CMK (cell line): ENCODE measurements around the gene KIF26A.

Experiments used
- DNase-seq: peaks from one replicate; pipeline ENCODE4 v3.0.0-alpha.2; 2010; ENCODE audit warnings: low read depth

KIF26A gene

DNA sequence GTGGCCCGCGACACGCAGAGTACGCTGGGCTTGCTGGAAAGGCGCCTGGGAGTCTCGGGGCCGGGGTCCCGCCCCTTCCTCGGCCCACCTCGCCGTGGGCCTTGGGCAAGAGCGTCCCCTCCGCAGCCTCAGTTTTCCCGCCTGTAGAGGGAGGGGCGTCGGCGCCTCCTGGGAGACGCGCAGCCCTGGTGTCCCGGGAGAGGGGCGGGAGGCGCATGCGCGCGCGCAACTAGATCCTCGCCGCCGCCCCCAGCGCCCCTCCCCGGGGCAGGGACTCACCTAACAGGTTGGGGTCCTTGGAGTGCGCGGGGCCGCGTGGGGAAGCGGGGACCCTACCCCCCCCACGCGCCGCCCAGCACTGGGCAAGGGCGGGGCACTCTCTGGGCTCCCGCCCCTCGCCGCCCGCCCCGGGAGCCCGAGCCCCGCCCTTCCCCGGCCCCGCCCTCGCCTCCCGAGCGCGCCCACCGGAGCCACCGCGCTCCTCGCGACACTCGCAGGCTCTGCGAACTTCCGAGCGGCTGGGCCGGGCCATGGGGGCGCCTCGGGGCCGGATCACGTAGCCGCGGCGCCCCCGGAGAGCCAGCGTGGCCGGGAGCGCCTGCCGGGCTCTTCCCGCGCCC lies at the start of gene KIF26A:
KIF26A (plus strand) TSS at position 490 of the 620 bp plus-strand sequence. CDS start 136 bp downstream, outside the sequence.
- DNase-seq: no peak

DNA sequence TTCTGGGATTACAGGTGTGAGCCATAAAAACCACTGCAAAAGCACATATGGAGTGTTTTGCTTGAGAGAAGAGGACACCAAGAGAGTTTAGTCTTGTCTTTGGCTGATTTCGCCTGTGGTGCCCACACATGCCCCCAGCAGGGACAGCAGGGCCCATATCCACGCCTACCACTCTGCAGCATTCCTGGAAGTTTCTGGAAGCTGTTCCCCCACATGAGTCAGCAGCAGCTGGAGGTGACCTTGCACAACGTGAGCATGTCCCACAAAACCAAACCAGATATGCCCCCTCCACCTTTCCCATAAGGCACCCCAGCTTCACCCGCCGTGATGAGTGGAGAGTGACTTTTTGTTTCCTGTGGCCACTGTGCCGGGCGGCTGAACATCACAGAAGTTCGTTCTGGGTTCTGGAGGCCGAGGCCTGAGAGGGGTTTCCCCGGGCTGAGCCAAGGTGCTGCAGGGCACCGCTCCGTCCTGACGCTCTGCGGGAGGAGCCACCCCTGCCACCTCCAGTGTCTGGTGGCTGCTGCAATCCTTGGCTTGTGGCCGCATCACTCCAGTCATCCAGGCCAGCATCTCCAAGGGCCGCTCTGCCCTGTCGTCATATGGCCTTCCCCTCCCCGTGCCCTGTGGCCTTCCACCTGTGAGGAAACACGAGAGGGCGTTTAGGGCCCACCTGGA lies 48.2 kb upstream of the KIF26A start:
- no peak for DNase-seq

DNA sequence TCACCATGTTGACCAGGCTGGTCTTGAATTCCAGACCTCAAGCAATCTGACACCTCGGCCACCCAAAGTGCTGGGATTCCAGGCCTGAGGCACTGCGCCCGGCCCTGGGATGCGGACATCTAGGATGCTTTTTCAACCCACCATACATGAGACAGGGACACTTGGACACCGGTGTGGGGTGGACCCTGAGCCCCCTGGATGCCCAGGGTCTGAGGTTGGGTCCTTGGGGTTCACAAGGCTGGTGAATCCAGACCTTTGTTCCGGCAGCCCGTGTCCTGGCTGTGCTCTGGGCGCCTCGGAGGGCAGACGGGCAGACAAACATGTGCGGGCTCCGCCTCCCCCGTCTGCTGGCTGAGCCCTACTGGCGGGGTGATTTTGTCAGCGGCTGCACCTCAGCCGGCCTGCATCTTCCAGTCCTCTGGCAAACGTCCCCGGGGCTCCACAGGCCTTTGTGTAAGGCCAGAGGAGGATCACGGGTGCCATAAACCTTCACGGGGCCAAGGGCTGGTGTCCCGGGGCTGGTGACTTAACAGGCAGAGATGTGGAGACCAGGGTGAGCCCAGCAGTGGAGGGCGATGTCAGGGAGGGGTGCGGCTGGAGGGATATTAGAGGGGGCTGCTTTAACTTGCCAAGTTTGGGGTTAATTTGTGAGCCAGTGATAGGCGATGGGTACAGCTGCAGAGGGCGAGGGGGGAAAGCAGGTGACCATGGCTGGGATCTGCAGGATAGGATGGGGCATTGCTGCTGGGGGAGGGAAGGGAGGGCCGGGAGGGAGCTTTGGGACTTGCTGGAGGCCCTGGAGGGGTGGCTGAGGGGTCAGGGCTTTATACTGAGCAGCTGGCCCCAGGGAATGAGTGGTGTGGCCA lies 47.1 kb upstream of the KIF26A start:
- DNase-seq: no peak

DNA sequence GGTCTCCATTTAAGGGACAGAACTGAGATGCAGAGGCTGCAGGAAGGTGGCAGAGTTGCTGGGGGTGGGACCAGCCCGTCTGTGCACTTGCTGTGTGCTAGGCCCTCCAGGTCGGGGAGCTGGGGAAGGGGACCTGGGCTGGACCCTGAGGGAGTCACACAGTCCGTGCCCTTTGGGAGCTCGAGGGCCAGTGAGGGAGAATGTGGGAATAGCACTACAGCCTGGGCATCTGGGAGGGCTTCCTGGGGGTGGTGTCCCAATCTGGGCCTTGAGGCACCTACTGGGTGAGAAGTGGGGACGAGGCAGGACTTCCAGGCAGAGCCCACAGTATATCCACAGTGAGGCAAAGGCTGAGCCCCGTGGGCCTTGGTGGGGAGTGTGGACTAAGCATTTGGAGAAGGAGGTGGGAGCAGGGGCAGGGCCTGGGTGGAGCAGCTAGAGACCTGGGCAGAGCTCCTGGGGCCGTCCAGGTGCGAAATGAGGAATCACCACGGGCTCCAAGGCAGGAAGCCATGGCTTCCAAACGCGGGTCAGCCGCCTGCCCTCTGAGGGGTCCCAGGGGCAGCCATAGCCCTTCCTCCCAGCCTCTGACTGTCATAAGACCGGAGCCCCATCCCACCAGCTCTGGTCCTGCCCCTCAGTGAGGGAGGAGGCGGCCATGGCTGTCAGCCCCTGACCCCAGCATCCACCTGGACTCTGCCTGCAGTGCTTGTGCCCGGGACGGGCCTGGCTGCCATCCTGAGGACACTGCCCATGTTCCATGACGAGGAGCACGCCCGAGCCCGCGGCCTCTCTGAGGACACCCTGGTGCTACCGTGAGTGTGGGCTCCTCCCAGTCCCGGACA lies 46.2 kb upstream of the KIF26A start:
- DNase-seq: no peak

DNA sequence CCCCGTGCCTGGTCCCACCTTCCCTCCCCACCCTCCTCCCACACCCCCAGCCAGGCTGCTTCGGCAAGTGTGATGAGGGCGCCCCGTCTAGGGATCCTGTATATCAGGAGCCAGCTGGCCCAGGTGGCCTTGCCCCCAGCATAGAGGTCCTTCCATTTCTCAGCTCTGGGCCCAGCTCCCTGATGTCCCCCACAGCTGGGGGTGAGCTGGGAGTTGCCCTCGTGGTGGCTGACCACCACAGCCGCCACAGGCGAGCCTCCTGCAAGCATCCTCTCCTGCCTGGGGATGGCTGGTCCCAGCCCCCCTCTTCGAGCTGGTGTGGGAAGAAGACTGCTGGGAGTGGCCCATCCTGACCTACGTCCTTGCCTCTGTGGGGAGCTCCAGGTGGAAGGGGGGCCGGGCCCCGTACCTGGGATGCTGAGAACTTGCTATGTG lies 45.4 kb upstream of the KIF26A start:
- DNase-seq: no peak

DNA sequence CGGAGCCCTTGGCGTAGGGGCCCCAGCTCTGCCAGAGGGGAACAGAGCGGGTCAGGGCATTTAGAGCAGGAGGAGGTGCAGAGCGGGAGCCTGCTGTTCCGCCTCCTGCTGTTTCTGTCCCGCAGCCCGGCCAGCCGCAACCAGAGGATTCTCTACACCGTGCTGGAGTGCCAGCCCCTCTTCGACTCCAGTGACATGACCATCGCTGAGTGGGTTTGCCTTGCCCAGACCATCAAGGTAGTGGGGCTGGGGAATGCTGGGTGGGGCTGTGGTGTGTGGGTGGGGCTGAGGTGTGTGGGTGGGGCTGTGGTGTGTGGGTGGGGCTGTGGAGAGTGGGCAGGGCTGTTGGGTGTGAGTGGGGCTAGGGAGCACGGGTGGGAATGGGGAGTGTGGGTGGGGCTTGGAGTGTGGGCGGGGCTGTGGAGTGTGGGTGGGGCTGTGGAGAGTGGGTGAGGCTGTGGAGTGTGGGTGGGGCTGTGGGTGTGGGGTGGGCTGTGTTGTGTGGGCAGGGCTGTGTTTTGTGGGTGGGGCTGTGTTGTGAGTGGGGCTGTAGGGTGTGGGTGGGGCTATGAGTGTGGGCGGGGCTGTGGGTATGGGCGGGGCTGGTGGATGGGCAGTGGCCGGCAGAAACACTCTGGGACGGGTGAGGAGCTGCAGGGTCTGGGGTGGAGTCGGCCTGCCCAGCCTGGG lies 44.9 kb upstream of the KIF26A start:
- no peak for DNase-seq

DNA sequence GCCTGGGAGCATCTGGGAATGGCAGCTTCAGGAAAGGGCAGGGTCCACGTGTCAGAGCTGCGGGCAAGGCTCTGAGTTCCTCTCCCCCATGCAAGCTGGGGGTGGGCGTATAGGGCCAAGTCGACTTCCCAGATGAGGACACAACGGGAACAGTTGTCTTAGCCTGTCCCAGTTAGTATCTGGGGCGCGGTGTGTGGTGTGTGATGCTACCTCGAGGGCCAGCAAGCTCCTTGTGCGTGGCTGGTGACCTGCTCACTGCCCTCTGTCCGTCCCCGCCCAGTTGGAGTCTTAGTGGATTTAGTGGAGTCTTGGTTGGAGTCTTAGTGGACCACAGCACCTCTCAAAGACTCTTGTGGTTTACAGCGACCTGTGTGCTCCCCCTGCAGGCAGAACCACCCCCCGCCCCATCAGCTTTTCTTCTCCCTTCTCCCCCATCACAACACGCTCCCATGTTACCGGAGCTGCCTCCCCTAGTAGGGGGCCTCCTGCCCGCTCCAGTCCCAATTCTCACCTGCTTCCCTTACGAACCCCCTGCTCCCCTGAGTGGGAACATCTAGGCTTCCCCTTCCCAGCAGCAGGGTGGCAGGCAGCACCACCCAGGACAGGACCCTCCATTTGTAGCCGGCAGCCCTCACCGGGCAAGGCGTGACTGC lies 44.2 kb upstream of the KIF26A start:
- DNase-seq: no peak

DNA sequence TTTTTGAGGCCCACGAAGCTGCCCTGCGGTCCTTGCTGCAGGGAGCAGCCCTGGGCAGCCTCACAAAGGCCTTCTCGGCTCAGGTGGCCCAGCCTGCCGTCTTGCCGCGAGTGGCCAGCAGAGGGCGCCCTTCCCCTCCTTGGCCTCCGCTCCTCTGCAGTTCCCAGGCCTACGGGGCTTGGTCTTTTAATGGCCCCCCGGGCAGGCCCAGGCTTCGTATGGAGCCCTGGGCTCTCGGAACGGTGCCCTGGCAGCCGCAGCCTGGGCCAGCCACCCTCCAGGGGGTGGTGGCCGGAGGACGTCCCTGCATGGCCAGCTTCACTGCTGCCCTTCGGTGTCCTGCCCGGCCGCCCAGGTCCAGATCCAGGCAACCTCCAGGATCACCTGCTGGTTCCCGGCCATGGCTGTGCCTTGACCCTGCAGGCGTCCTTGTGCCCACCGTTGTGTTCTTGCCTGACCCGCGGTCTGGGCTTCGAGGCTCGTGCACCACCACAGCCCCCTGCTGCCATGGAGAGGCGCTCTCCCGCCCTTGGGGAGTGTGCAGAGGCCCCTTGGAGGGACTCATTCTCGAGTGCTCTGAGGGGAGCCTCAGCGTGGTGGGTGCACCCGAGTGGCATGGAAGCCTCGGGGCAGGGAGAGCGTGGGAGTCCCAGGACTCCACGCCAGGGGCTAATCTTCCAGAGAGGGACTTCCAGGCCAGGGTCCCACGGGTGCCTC lies 43.5 kb upstream of the KIF26A start:
- DNase-seq: no peak

DNA sequence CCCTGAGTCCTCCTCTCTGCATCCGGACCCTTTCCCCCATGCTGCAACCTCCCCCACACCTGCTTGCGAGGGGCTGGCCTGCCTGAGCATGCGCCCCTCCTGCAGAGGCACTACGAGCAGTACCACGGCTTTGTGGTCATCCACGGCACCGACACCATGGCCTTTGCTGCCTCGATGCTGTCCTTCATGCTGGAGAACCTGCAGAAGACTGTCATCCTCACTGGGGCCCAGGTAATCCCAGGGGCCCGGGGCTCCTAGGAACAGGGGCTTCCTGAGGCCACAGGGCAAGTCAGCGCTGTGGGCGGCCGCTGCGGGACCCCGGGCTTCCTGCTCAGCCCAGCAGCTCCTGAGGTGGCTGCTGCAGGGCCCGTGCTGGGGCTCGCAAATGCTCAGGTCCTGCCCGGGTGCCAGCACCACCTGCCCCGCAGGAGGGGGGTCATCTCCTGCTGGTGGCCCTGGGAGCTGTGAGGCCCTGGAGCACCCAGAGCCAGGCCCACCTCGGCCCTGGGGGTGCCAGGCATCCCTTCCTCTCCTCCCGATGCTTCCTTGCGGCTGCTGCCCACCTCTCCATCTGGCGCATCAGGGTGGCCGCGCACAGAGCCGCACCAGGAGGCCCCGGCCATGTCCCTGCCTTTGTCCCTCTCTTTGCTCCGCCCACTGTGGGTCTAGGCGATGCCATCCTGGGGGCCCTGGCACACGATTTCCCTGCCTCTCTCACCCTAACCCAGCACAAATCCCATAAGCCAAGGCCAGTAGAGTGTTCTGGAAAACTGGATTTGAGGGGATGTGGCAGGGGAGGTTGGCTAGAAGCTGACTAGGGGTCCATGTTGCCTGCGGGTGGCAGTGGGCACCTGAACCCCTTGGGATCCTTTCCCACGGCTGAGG lies 42.7 kb upstream of the KIF26A start:
- DNase-seq: no peak

DNA sequence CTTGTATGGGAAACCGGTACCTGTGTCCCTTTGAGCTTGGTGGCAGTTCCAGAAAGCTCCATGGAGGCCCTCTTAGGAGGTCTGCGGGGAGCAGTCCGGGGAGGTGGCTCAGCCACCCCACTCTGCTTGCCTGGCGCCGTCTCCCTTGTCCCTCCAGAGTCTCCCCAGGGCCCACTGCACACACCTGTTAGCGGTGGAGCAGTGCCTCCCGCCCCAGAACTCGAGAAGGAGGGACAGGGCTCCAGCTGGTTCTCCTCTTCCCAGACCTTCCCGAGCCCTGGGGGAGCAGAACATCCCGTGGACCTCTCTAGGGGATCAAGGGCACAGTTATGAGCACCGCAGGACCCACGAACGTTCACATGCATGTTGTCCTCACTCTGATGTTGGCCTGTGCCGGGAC lies 42.1 kb upstream of the KIF26A start:
- DNase-seq: no peak

DNA sequence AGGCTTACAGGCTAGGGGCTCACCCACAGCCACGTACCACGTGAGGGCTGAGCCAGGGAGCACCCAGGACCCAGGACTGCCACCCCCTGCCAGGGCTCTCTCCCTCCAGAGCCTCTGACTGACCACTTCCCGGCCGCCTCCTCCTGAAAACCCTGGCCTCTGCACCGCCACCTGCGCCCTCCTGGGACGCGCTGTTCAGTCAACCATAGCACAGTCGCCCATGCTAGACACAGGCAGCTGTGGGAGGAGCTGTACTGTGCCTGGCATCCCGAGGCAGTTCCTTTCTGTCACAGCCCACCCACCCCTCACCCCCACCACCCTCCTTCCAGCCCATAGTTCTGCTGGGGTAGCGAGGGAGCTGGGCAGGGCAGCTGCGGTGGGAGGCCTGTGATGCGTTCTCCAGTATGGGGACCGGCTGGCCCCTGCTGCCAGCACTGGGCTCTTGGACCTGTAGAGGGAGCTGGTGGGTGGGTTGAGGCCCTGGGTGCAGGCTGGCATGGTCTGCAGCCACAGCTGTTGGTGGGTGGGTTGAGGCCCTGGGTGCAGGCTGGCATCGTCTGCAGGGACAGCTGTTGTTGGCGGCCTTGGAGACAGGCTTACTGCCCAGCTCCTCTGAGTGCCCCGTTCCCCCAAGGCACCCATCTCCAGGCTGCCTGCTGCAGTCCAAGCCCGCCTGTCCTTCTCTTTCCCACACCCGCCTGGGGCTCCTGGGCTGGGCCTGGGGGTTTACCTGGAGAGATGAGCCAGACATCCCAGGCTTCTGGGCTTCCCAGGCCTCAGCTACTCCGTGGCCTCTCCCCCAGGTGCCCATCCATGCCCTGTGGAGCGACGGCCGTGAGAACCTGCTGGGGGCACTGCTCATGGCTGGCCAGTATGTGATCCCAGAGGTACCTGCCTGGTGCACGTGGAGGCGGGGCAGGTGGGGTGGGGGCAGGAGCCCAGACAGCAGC lies 41.4 kb upstream of the KIF26A start:
- no peak for DNase-seq

DNA sequence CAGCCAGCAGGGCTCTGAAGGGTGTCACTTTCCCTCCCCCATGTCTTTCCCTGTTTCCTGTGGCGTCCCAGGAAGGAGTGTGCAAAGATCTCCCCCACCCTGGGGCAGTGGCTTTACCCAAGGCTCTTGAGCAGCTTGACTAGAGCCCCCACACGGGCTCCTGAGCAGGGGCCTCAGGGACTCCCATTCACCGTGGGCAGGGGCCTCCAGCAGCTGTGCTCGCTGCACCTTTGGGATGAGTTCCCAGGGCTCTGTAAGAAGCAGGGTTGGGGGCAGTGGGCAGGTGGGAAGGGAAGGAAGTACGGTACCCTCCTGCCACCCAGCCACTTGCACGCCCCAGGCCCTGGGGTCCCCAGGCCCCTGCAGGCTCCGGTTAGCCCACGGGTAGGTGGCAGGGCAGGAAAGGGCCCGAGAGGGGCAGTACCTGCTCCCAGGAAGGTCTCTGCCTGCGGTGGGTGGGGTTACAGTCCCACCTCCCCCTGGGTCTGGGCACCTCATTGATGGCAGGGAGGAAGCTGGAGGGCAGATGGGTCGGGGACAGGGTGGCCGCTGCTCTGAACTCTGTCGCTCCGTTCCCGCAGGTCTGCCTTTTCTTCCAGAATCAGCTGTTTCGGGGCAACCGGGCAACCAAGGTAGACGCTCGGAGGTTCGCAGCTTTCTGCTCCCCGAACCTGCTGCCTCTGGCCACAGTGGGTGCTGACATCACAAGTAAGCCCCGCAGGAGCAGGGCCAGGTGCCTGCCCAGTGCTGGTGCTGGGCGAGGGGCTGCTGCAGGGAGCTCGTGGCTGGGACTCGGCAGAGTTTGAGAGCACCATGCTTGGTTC lies 39.9 kb upstream of the KIF26A start:
- no peak for DNase-seq

DNA sequence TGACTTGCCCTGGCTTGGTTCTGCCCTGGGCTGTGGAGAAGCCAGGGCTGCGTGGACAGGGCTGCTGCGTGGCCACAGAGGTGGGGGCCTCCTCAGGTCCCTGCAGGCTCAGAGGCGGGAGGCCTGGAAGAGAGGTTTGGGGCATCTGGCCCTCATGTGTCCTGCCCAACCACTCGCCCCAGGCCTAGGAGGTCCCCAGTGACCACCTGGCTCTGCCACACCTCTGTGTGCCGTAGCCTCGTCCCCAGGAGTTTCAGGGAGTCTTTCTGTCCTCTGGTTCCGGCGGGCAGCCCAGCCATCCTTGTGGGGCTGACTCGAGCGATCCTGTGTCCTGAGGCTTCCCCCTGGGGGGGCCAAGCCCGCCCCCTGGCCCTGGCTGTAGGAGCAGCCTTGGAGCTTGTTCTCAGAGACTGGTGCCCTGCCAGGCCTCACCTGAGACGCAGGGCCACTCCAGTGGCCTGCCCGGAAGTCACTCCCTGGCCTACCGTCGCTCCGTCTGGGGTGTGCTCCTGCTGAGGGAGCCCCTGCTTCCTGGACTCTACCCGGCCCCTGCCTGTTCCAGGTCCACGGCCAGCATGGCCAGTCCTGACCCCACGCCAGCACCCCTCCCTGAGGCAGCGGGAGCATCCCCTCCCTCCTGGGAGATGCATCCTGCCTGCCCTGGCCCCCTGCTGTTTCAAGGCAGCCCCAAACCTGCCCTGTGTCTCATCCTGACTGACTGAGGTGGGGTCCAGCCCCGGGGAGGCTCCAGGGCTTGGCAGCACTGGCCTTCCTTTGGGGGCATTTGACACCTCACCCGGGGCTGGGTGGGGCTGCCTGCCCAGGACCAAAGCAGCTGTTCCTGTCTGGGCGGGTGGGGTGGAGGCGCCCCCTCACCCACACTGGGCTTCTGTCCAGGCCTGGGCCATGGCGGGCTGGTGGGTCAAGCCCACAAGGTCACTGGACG lies 39.0 kb upstream of the KIF26A start:
- no peak for DNase-seq

DNA sequence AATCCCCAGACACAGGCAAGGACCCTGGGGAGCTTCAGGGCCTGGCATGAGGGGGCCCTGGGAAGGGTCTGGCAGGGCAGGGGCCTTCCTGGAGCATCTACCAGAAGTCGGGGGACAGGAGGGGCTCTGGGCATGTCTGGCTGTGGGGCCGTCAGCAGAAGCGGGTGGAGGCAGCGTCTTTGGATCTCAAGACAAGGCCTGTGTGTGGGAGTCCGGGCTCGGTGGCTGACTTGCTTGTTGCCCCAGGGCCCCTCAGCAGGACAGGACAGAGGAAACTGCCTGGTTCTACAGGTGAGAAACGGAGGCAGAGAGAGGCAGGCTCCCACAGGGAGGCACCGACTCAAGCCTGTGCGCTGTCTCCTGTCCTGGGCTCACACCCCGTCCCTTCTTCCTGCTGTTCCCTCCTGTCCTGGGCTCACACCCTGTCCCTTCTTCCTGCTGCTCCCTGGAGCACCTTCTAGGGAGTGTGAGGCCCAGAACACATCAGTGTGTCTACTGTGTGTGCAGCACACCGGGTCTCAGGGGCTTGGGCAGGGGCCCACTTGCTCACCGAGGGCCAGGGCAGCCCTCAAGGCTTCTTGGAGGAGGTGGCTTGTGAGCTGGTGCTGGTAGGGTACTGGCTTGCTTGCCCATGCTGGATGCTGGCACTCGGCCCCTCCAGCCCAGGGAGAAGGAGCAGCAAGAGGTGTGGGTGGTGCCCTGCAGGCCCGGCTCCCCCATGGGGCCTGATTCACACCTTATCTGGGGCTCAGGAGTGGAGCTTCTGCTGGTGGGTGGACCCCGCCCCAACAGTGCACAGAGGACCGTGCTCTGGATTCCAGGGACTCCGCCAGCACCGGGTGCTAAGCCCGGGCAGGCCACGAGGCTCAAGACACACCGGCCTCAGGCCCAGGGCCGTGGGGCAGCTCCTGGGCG lies 38.0 kb upstream of the KIF26A start:
- no peak for DNase-seq

DNA sequence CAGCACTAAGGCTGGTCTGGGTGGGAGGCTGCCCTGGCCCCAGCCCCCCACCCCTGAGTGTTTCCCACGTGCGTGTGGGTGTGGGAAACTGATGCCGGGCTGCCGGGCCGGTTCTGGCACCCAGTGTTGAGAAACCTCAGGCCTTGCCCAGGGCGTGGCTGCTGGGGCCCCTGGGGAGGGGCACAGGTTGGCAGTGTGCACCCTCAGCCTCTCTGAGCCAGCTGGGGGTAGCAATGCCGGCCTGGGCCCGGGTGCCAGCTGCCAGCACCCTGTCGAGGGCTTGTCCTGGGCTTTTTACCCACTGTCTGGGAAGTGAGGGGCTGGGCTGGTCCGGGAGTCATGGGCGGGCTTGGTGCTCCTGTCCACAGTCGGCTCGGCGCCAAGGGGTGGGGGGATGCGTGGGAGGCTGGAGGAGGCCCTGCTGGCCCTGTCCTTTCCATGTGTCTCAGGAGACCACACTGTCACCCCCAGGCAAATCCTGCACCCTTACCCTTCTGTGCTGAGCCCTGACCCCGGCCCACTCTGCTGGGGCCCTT lies 37.2 kb upstream of the KIF26A start:
- no peak for DNase-seq
